GM13976 (cell line): ENCODE results near the gene TUFT1.

Experiments used
- DNase-seq: peaks from one replicate; pipeline ENCODE4 v3.0.0; 2012; ENCODE audit warnings: low spot score
- CTCF ChIP-seq: IDR thresholded peaks from 2 replicates; pipeline ENCODE4 v1.5.1; 2012; ENCODE audit warnings: borderline replicate concordance, mild to moderate bottlenecking; ENCODE audit not compliant: insufficient read depth; ENCODE audit errors: extremely low read depth, missing control alignments, control extremely low read depth
- in situ Hi-C: fragments of 300-500 bp; cut with MboI; formaldehyde crosslinking; loops from one replicate; pipeline ENCODE4 v1.12.0; 2022; ENCODE audit warnings: low sequenced_read_pairs, mixed read lengths, inconsistent platforms; ENCODE audit not compliant: unreplicated experiment

TUFT1 gene

GRCh38 chr1:151624783-151625182 lies 84.7 kb downstream of the TUFT1 start:
- in situ Hi-C loops = no loop called here
- DNase-seq = no peak
- no peak for TF ChIP-seq CTCF

- no peak for DNase-seq
Measured at GRCh38 chr1:151626740-151627334, 86.7 kb downstream of the TUFT1 start.

GRCh38 chr1:151629278-151629677 lies 89.2 kb downstream of the TUFT1 start:
- TF ChIP-seq CTCF = no peak
- in situ Hi-C loops = no loop called here
- no peak for DNase-seq

More at GRCh38 chr1:151626740-151627334, 86.7 kb downstream of the TUFT1 start:
- no peak for TF ChIP-seq CTCF
- in situ Hi-C loops = no loop called here
